K562 (cell line): Measurements from ENCODE around the gene NEMF. TPM values are rescaled to one million over a fixed set of nuclear protein-coding genes. Genes with fewer than 3 reads are reported as not detected.

ENCODE experiments used
- ESRRA ChIP-seq: fragments of 450-650 bp; IDR thresholded peaks from 2 replicates; pipeline ENCODE4 v1.6.1; 2014; ENCODE audit warnings: low read depth, mild to moderate bottlenecking, moderate library complexity, borderline replicate concordance
- PRMT5 ChIP-seq: sonication (generic); formaldehyde crosslinking; IDR thresholded peaks from 2 replicates; pipeline ENCODE4 v1.5.0; 2020; ENCODE audit warnings: missing genetic modification reagents
- ZNF253 ChIP-seq: fragments of 250-450 bp; sonication (Bioruptor Pico); conservative IDR thresholded peaks from 2 replicates; pipeline ENCODE4 v1.6.1; 2021; ENCODE audit warnings: mild to moderate bottlenecking
- polyA plus RNA-seq, 8 experiments: library from polyadenylated mRNA; depleted of rRNA in 4 of 8; stranded (reverse) in 5 of 8; unstranded in 3 of 8; fragments of >200 nt; fragmentation: Nextera tagmentation in 2 of 8; fragmentation: Illumina TruSeq in 1 of 8; extraction: Ambion mirVana in 2 of 8; extraction: Trizol in 1 of 8; gene quantifications; 2 replicates each; pipeline versions ENCODE4 v1.2.1 to v1.2.3, GENCODE V29; 2011 to 2014; ENCODE audit warnings: inconsistent platforms in 1 of 8, missing spikeins in 1 of 8
- small RNA-seq: library from RNA; depleted of rRNA; stranded (forward); fragments of <200 nt; gene quantifications from one replicate; pipeline ENCODE3, GENCODE V24; 2014
- total RNA-seq, 7 experiments: library from RNA; depleted of rRNA in 6 of 7; stranded (reverse); fragments of >200 nt in 6 of 7; fragmentation: Illumina TruSeq in 2 of 7; extraction: Trizol in 2 of 7; gene quantifications; 2 replicates each; pipeline versions ENCODE4 v1.2.1 to v1.2.3, GENCODE V29; 2011 to 2021; ENCODE audit warnings: low replicate concordance in 1 of 7
- TF ChIP-seq, protein P1 (sequence below): sonication (generic); formaldehyde crosslinking; IDR thresholded peaks from 2 replicates; pipeline ENCODE4 v1.8.1; 2023; ENCODE audit warnings: mild to moderate bottlenecking, missing genetic modification reagents, moderate library complexity
- TF ChIP-seq, protein P2 (sequence below): fragments of 200-800 bp; sonication (Bioruptor generic); IDR thresholded peaks from 2 replicates; pipeline ENCODE4 v1.6.1; 2017; ENCODE audit warnings: missing genetic modification characterization, missing compliant biosample characterization

Gene NEMF
- total and polyA plus RNA-seq, 9 of the 15 experiments (the other 6 are each of a cell fraction or from before 2014, with no cell fraction given), result 38.8 to 94.4 (median 61.0) TPM

DNA sequence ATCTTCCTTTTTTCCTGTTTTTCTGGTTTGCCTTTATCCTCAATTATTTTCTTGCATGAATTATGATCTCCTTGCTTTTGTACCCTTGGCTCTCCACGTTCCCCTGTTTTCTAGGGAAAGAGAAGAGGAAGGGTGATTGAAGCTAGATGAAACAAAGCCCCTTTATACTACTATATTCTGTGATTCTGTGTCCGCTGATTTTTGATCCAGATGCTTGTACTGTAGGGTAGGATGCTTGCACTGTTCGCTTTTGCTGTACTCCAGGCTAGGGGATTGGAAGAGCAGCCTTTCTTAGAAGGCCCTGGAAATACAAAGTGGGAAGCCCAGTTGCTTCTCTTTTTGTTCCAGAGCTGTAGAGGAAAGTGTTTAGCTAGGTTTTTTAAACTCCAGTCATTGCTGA is 119.7 kb downstream of the NEMF start (continued):
- TF ChIP-seq, protein P1, sequence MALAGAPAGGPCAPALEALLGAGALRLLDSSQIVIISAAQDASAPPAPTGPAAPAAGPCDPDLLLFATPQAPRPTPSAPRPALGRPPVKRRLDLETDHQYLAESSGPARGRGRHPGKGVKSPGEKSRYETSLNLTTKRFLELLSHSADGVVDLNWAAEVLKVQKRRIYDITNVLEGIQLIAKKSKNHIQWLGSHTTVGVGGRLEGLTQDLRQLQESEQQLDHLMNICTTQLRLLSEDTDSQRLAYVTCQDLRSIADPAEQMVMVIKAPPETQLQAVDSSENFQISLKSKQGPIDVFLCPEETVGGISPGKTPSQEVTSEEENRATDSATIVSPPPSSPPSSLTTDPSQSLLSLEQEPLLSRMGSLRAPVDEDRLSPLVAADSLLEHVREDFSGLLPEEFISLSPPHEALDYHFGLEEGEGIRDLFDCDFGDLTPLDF (CRISPR knock-in tag), result no peak
- TF ChIP-seq, protein P2, sequence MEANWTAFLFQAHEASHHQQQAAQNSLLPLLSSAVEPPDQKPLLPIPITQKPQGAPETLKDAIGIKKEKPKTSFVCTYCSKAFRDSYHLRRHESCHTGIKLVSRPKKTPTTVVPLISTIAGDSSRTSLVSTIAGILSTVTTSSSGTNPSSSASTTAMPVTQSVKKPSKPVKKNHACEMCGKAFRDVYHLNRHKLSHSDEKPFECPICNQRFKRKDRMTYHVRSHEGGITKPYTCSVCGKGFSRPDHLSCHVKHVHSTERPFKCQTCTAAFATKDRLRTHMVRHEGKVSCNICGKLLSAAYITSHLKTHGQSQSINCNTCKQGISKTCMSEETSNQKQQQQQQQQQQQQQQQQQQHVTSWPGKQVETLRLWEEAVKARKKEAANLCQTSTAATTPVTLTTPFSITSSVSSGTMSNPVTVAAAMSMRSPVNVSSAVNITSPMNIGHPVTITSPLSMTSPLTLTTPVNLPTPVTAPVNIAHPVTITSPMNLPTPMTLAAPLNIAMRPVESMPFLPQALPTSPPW (CRISPR knock-in tag), result no peak
- TF ChIP-seq ESRRA (no peak), ZNF253 (no peak), PRMT5 (CRISPR knock-in tag) (no peak)

Small RNAs within 50 kb of the gene (small RNA-seq; reads per million reads assigned to genes)
- not detected for gene RF00019
- 1.8 reads per million, percentile 78 among the genes with 10 or more reads in this experiment for gene RN7SL2
- gene RN7SL3, result 0.84 reads per million, percentile 51 among the genes with 10 or more reads in this experiment
- not detected for gene RNU6-189P
- not detected for gene RNU6-539P

Other genes with a start within 250 kb of the NEMF start
- 270 and 365 TPM in 2 replicates for gene RPL36AL, start 232.2 kb downstream of the NEMF start, total RNA-seq (2014; rRNA removed)
- gene RPL36AL, start 232.2 kb downstream of the NEMF start, total RNA-seq (2014; rRNA removed; fragmentation: Illumina TruSeq; extraction: Trizol), result 358 and 392 TPM in 2 replicates
- 329 and 335 TPM in 2 replicates for gene RPL36AL, start 232.2 kb downstream of the NEMF start, total RNA-seq (2015; rRNA removed; fragmentation: Illumina TruSeq; extraction: Trizol)
- 139 and 146 TPM in 2 replicates for gene RPL36AL, start 232.2 kb downstream of the NEMF start, total RNA-seq (2021)
- gene RPL36AL, start 232.2 kb downstream of the NEMF start, polyA plus RNA-seq (2011; rRNA removed), result 131 and 189 TPM in 2 replicates
- gene RPL36AL, start 232.2 kb downstream of the NEMF start, polyA plus RNA-seq (2014; fragmentation: Illumina TruSeq; extraction: Trizol), result 360 and 378 TPM in 2 replicates
- gene RPL36AL, start 232.2 kb downstream of the NEMF start, polyA plus RNA-seq (2014; fragmentation: Nextera tagmentation; extraction: Ambion mirVana), result 100 to 1,000 TPM; 625 to 674 TPM
- gene RPL36AL, start 232.2 kb downstream of the NEMF start, polyA plus RNA-seq (2014; rRNA removed), result 354 and 366 TPM in 2 replicates
- 29.7 and 30.2 TPM in 2 replicates for gene MGAT2, start 232.0 kb downstream of the NEMF start, total RNA-seq (2014; rRNA removed)
- 24.9 and 26.9 TPM in 2 replicates for gene MGAT2, start 232.0 kb downstream of the NEMF start, total RNA-seq (2014; rRNA removed; fragmentation: Illumina TruSeq; extraction: Trizol)
- gene MGAT2, start 232.0 kb downstream of the NEMF start, total RNA-seq (2015; rRNA removed; fragmentation: Illumina TruSeq; extraction: Trizol), result 30.7 and 31.0 TPM in 2 replicates
- 32.3 and 33.3 TPM in 2 replicates for gene MGAT2, start 232.0 kb downstream of the NEMF start, total RNA-seq (2021)
- 14.0 and 19.2 TPM in 2 replicates for gene MGAT2, start 232.0 kb downstream of the NEMF start, polyA plus RNA-seq (2011; rRNA removed)
- gene MGAT2, start 232.0 kb downstream of the NEMF start, polyA plus RNA-seq (2014; fragmentation: Illumina TruSeq; extraction: Trizol), result 20.4 and 24.4 TPM in 2 replicates
- gene MGAT2, start 232.0 kb downstream of the NEMF start, polyA plus RNA-seq (2014; fragmentation: Nextera tagmentation; extraction: Ambion mirVana), result under 1 TPM in 1 of 2 experiments, not detected in 1; 0.03 TPM
- 18.8 and 20.9 TPM in 2 replicates for gene MGAT2, start 232.0 kb downstream of the NEMF start, polyA plus RNA-seq (2014; rRNA removed)
- 14.6 and 14.7 TPM in 2 replicates for gene DNAAF2, start 217.5 kb downstream of the NEMF start, total RNA-seq (2014; rRNA removed)
- 11.1 and 12.5 TPM in 2 replicates for gene DNAAF2, start 217.5 kb downstream of the NEMF start, total RNA-seq (2014; rRNA removed; fragmentation: Illumina TruSeq; extraction: Trizol)
- 10.6 and 11.2 TPM in 2 replicates for gene DNAAF2, start 217.5 kb downstream of the NEMF start, total RNA-seq (2015; rRNA removed; fragmentation: Illumina TruSeq; extraction: Trizol)
- gene DNAAF2, start 217.5 kb downstream of the NEMF start, total RNA-seq (2021), result 11.0 and 11.7 TPM in 2 replicates
- gene DNAAF2, start 217.5 kb downstream of the NEMF start, polyA plus RNA-seq (2011; rRNA removed), result 7.8 and 10.3 TPM in 2 replicates
- 11.2 and 11.4 TPM in 2 replicates for gene DNAAF2, start 217.5 kb downstream of the NEMF start, polyA plus RNA-seq (2014; fragmentation: Illumina TruSeq; extraction: Trizol)
- gene DNAAF2, start 217.5 kb downstream of the NEMF start, polyA plus RNA-seq (2014; fragmentation: Nextera tagmentation; extraction: Ambion mirVana), result 1 to 10 TPM; 2.4 to 4.0 TPM
- gene DNAAF2, start 217.5 kb downstream of the NEMF start, polyA plus RNA-seq (2014; rRNA removed), result 12.0 and 13.9 TPM in 2 replicates
- 30.7 and 32.2 TPM in 2 replicates for gene POLE2, start 164.6 kb downstream of the NEMF start, total RNA-seq (2014; rRNA removed)
- 61.6 and 65.8 TPM in 2 replicates for gene POLE2, start 164.6 kb downstream of the NEMF start, total RNA-seq (2014; rRNA removed; fragmentation: Illumina TruSeq; extraction: Trizol)
- 49.7 and 54.6 TPM in 2 replicates for gene POLE2, start 164.6 kb downstream of the NEMF start, total RNA-seq (2015; rRNA removed; fragmentation: Illumina TruSeq; extraction: Trizol)
- gene POLE2, start 164.6 kb downstream of the NEMF start, total RNA-seq (2021), result 34.6 and 37.7 TPM in 2 replicates
- gene POLE2, start 164.6 kb downstream of the NEMF start, polyA plus RNA-seq (2011; rRNA removed), result 60.1 and 78.4 TPM in 2 replicates
- 56.4 and 70.8 TPM in 2 replicates for gene POLE2, start 164.6 kb downstream of the NEMF start, polyA plus RNA-seq (2014; fragmentation: Illumina TruSeq; extraction: Trizol)
- gene POLE2, start 164.6 kb downstream of the NEMF start, polyA plus RNA-seq (2014; fragmentation: Nextera tagmentation; extraction: Ambion mirVana), result 10 to 100 TPM; 53.8 to 55.4 TPM
- gene POLE2, start 164.6 kb downstream of the NEMF start, polyA plus RNA-seq (2014; rRNA removed), result 55.5 and 64.9 TPM in 2 replicates
- 0.08 and 0.41 TPM in 2 replicates for gene KLHDC1, start 159.7 kb downstream of the NEMF start, total RNA-seq (2014; rRNA removed)
- gene KLHDC1, start 159.7 kb downstream of the NEMF start, total RNA-seq (2014; rRNA removed; fragmentation: Illumina TruSeq; extraction: Trizol), result 0.10 and 0.15 TPM in 2 replicates
- 0.11 and 0.19 TPM in 2 replicates for gene KLHDC1, start 159.7 kb downstream of the NEMF start, total RNA-seq (2015; rRNA removed; fragmentation: Illumina TruSeq; extraction: Trizol)
- 0.22 TPM in 2 replicates for gene KLHDC1, start 159.7 kb downstream of the NEMF start, total RNA-seq (2021)
- gene KLHDC1, start 159.7 kb downstream of the NEMF start, polyA plus RNA-seq (2011; rRNA removed), result 0.20 TPM in 2 replicates
- gene KLHDC1, start 159.7 kb downstream of the NEMF start, polyA plus RNA-seq (2014; fragmentation: Illumina TruSeq; extraction: Trizol), result 0.18 and 0.19 TPM in 2 replicates
- under 1 TPM; 0.08 to 0.20 TPM for gene KLHDC1, start 159.7 kb downstream of the NEMF start, polyA plus RNA-seq (2014; fragmentation: Nextera tagmentation; extraction: Ambion mirVana)
- 0.11 and 0.34 TPM in 2 replicates for gene KLHDC1, start 159.7 kb downstream of the NEMF start, polyA plus RNA-seq (2014; rRNA removed)
- 29.9 and 31.2 TPM in 2 replicates for gene KLHDC2, start 84.6 kb downstream of the NEMF start, total RNA-seq (2014; rRNA removed)
- 24.7 and 25.0 TPM in 2 replicates for gene KLHDC2, start 84.6 kb downstream of the NEMF start, total RNA-seq (2014; rRNA removed; fragmentation: Illumina TruSeq; extraction: Trizol)
- 19.0 and 19.7 TPM in 2 replicates for gene KLHDC2, start 84.6 kb downstream of the NEMF start, total RNA-seq (2015; rRNA removed; fragmentation: Illumina TruSeq; extraction: Trizol)
- 19.3 and 20.5 TPM in 2 replicates for gene KLHDC2, start 84.6 kb downstream of the NEMF start, total RNA-seq (2021)
- gene KLHDC2, start 84.6 kb downstream of the NEMF start, polyA plus RNA-seq (2011; rRNA removed), result 41.7 and 49.8 TPM in 2 replicates
- 15.8 and 20.0 TPM in 2 replicates for gene KLHDC2, start 84.6 kb downstream of the NEMF start, polyA plus RNA-seq (2014; fragmentation: Illumina TruSeq; extraction: Trizol)
- gene KLHDC2, start 84.6 kb downstream of the NEMF start, polyA plus RNA-seq (2014; fragmentation: Nextera tagmentation; extraction: Ambion mirVana), result 1 to 10 TPM; 6.3 to 7.8 TPM
- gene KLHDC2, start 84.6 kb downstream of the NEMF start, polyA plus RNA-seq (2014; rRNA removed), result 26.3 and 26.7 TPM in 2 replicates
- 24.9 and 29.9 TPM in 2 replicates for gene ARF6, start 40.3 kb upstream of the NEMF start, total RNA-seq (2014; rRNA removed)
- 18.5 and 19.2 TPM in 2 replicates for gene ARF6, start 40.3 kb upstream of the NEMF start, total RNA-seq (2014; rRNA removed; fragmentation: Illumina TruSeq; extraction: Trizol)
- gene ARF6, start 40.3 kb upstream of the NEMF start, total RNA-seq (2015; rRNA removed; fragmentation: Illumina TruSeq; extraction: Trizol), result 22.8 and 23.3 TPM in 2 replicates
- 33.6 and 35.2 TPM in 2 replicates for gene ARF6, start 40.3 kb upstream of the NEMF start, total RNA-seq (2021)
- 14.2 and 16.3 TPM in 2 replicates for gene ARF6, start 40.3 kb upstream of the NEMF start, polyA plus RNA-seq (2011; rRNA removed)
- 25.7 and 28.8 TPM in 2 replicates for gene ARF6, start 40.3 kb upstream of the NEMF start, polyA plus RNA-seq (2014; fragmentation: Illumina TruSeq; extraction: Trizol)
- gene ARF6, start 40.3 kb upstream of the NEMF start, polyA plus RNA-seq (2014; fragmentation: Nextera tagmentation; extraction: Ambion mirVana), result 10 to 100 TPM; 15.3 to 32.5 TPM
- gene ARF6, start 40.3 kb upstream of the NEMF start, polyA plus RNA-seq (2014; rRNA removed), result 23.6 and 27.1 TPM in 2 replicates